WERI-Rb-1 (cell line): ENCODE measurements around the gene COMMD1.

ENCODE experiments used
- DNase-seq: peaks from one replicate; pipeline ENCODE4 v3.0.0-alpha.2; 2020
- H3K27ac ChIP-seq: fragments of 250-450 bp; sonication (Bioruptor Pico); 2 replicates; pipeline ENCODE4 v1.5.1; 2020; ENCODE audit warnings: mild to moderate bottlenecking, moderate library complexity
- H3K27me3 ChIP-seq: fragments of 250-450 bp; sonication (Bioruptor Pico); 2 replicates; pipeline ENCODE4 v1.5.1; 2021; ENCODE audit warnings: mild to moderate bottlenecking, low read depth, moderate library complexity; ENCODE audit not compliant: insufficient read depth, severe bottlenecking
- H3K36me3 ChIP-seq: fragments of 250-450 bp; sonication (Bioruptor Pico); 2 replicates; pipeline ENCODE4 v1.5.1; 2020; ENCODE audit warnings: mild to moderate bottlenecking, moderate library complexity
- H3K4me3 ChIP-seq: 2 replicates; pipeline ENCODE4 v1.5.1; 2011; ENCODE audit warnings: low read depth, mild to moderate bottlenecking, control low read depth, low read length
- H3K9me3 ChIP-seq: fragments of 250-450 bp; sonication (Bioruptor Pico); 2 replicates; pipeline ENCODE4 v1.5.1; 2021; ENCODE audit warnings: mild to moderate bottlenecking, moderate library complexity; ENCODE audit not compliant: severe bottlenecking
- TF ChIP-seq, protein P1 (sequence below): IDR thresholded peaks from 2 replicates; pipeline ENCODE4 v1.5.1; 2011; ENCODE audit warnings: low read depth, mild to moderate bottlenecking, control low read depth, inconsistent platforms, low read length

Gene COMMD1

GRCh38 chr2:62042400-62042799 is 136.9 kb downstream of the COMMD1 start:
- no peak for DNase-seq
- TF ChIP-seq, protein P1, sequence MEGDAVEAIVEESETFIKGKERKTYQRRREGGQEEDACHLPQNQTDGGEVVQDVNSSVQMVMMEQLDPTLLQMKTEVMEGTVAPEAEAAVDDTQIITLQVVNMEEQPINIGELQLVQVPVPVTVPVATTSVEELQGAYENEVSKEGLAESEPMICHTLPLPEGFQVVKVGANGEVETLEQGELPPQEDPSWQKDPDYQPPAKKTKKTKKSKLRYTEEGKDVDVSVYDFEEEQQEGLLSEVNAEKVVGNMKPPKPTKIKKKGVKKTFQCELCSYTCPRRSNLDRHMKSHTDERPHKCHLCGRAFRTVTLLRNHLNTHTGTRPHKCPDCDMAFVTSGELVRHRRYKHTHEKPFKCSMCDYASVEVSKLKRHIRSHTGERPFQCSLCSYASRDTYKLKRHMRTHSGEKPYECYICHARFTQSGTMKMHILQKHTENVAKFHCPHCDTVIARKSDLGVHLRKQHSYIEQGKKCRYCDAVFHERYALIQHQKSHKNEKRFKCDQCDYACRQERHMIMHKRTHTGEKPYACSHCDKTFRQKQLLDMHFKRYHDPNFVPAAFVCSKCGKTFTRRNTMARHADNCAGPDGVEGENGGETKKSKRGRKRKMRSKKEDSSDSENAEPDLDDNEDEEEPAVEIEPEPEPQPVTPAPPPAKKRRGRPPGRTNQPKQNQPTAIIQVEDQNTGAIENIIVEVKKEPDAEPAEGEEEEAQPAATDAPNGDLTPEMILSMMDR = no peak
- no peaks in the 10 kb centered on the region for H3K36me3 ChIP-seq
- H3K27ac ChIP-seq = no peak overlapping the region
- H3K4me3 ChIP-seq = no peak overlapping the region
- peaks cover 5% of the 10 kb centered on the region for H3K9me3 ChIP-seq
- H3K27me3 ChIP-seq = no peaks in the 10 kb centered on the region

- H3K36me3 ChIP-seq = no peaks in the 10 kb centered on the region
- H3K9me3 ChIP-seq = peaks cover 5% of the 10 kb centered on the region
- H3K27me3 ChIP-seq = no peaks in the 10 kb centered on the region
- H3K27ac ChIP-seq = no peak overlapping the region
- TF ChIP-seq, protein P1 = no peak
- DNase-seq = no peak
- H3K4me3 ChIP-seq = no peak overlapping the region
These were observed 137.5 kb downstream of the COMMD1 start for GRCh38 chr2:62042944-62043343.

DNA sequence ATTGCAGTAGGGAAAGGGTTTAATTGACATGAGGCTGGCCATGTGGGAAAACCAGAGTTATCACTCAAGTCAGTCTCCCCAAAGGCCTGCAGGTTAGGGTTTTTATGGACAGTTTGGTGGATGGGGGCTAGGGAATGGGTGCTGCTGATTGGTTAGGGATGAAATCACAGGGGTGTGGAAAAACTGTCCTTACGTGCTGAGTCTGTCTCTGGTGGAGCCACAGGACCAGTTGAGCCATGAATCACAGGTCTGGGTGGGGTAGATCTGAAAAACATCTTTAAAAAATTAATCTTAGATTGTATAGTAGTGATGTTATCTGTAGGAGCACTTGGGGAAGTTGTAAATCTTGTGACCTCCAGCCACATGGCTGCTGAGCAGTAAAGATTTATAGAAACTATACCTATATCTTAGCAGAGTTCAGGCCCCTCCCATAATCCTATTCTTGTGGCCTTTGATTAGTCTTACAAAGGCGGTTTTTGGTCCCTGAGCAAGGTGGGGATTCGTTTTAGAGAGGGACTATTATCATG is 139.6 kb downstream of the COMMD1 start:
- Histone ChIP-seq H3K27me3 (no peaks in the 10 kb centered on the region), H3K27ac (no peak overlapping the region), H3K9me3 (peaks cover 5% of the 10 kb centered on the region), H3K36me3 (no peaks in the 10 kb centered on the region), H3K4me3 (no peak overlapping the region)
- TF ChIP-seq, protein P1 = no peak
- no peak for DNase-seq

- TF ChIP-seq, protein P1 = no peak
- no peaks in the 10 kb centered on the region for H3K36me3 ChIP-seq
These were observed 140.7 kb downstream of the COMMD1 start for GRCh38 chr2:62046141-62046540.

DNA sequence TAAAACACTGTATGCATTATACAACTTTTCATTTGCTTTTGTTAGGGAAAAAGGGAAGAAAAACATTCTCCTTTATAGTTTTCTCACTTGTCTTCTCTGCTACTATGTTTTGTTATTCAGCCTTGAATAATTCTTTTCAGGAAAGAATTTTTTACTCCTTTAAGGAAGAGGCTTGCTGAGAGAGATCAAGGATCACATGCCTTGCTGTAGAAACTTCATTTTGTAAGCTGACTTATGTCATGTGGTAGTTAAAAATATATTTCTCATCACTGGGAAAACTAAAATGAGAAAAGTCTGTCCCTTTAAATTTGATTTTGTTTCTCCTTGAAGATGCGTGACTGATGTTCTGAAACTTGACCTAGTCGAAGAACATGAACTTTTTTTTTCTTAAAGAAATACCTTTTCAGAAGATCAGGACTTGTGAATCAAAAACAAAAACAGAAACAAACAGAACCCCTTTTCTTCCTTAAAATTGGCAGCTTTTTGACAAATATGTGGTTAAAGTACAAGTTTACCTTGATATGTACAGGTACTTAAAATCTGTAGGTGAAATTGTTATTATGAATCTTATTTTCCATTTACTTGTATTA is 145.1 kb downstream of the COMMD1 start:
- H3K27ac ChIP-seq = no peak overlapping the region
- H3K27me3 ChIP-seq = no peaks in the 10 kb centered on the region
- TF ChIP-seq, protein P1 = no peak
- H3K36me3 ChIP-seq = no peaks in the 10 kb centered on the region
- H3K4me3 ChIP-seq = no peak overlapping the region
- DNase-seq = no peak
- no peaks in the 10 kb centered on the region for H3K9me3 ChIP-seq

More at GRCh38 chr2:62046141-62046540, 140.7 kb downstream of the COMMD1 start:
- H3K27ac ChIP-seq = no peak overlapping the region
- no peak overlapping the region for H3K4me3 ChIP-seq
- H3K27me3 ChIP-seq = no peaks in the 10 kb centered on the region
- peaks cover 5% of the 10 kb centered on the region for H3K9me3 ChIP-seq
- no peak for DNase-seq
